Heart left ventricle (tissue), 16 donors: ENCODE results near the gene CYP2C8. TPM values are rescaled to one million over a fixed set of nuclear protein-coding genes. Genes with fewer than 3 reads are reported as not detected.

Source experiments
- ATAC-seq, 4 donors: fragments of 200-7000 bp; cut with Tn5 transposase; one replicate each; pipeline ENCODE4 v1.9.1; 2020 to 2022; ENCODE audit warnings: moderate library complexity in 4 of 4, mild to moderate bottlenecking in 3 of 4, moderate number of reproducible peaks in 1 of 4
- DNase-seq, 5 donors: peaks; one replicate each; pipeline ENCODE4 v3.0.0-alpha.2; 2020
- H3K27ac ChIP-seq, 12 donors: fragments of 200-600 bp; sonication (generic) in 4 of 12; one replicate each; pipeline versions ENCODE4 v1.5.0 to v1.8.0; 2016 to 2022; ENCODE audit warnings: mild to moderate bottlenecking in 2 of 12
- H3K27me3 ChIP-seq, 9 donors: fragments of 200-600 bp; sonication (generic) in 2 of 9; one replicate each; pipeline versions ENCODE4 v1.5.1 to v1.8.0; 2016 to 2022; ENCODE audit warnings: mild to moderate bottlenecking in 3 of 9
- H3K36me3 ChIP-seq, 9 donors: fragments of 200-600 bp; sonication (generic) in 2 of 9; one replicate each; pipeline versions ENCODE4 v1.5.0 to v1.8.0; 2018 to 2022; ENCODE audit warnings: mild to moderate bottlenecking in 2 of 9
- H3K4me1 ChIP-seq, 12 donors: fragments of 200-600 bp; sonication (generic) in 4 of 12; one replicate each; pipeline versions ENCODE4 v1.5.0 to v1.8.0; 2016 to 2022; ENCODE audit warnings: mild to moderate bottlenecking in 3 of 12
- H3K4me3 ChIP-seq, 12 donors: fragments of 200-600 bp; sonication (generic) in 4 of 12; one replicate each; pipeline versions ENCODE4 v1.5.0 to v1.8.0; 2017 to 2022; ENCODE audit warnings: mild to moderate bottlenecking in 9 of 12, moderate library complexity in 4 of 12
- H3K9me3 ChIP-seq, 12 donors: fragments of 200-600 bp; sonication (generic) in 4 of 12; one replicate each; pipeline versions ENCODE4 v1.5.0 to v1.8.0; 2016 to 2022; ENCODE audit warnings: mild to moderate bottlenecking in 1 of 12
- CTCF ChIP-seq, 12 donors: fragments of 200-600 bp; sonication (generic) in 4 of 12; IDR thresholded peaks; one replicate each; pipeline versions ENCODE4 v1.5.0 to v1.8.0; 2018 to 2022; ENCODE audit warnings: antibody characterized with exemption in 12 of 12, mild to moderate bottlenecking in 5 of 12
- POLR2A ChIP-seq, 2 donors: fragments of 450-650 bp; IDR thresholded peaks; one replicate each; pipeline ENCODE4 v1.6.1; 2017; ENCODE audit warnings: antibody characterized with exemption in 2 of 2, mild to moderate bottlenecking in 2 of 2, moderate library complexity in 2 of 2
- WGBS, 4 donors: extraction: QIAGEN DNeasy Blood & Tissue Kit in 2 of 4; methylation state at CpG; one replicate each; pipeline versions ENCODE4 v1.1.5 to v1.1.7; 2013 to 2018; 5-methylcytosine and 5-hydroxymethylcytosine counted together
- intact Hi-C, 10 donors: fragments of 100-400 bp; cut with DNase I; formaldehyde crosslinking; loops; one replicate each; pipeline versions ENCODE4 v1.11.1 to v1.14.2; 2022
- polyA plus RNA-seq, 2 donors: library from polyadenylated mRNA; stranded (reverse); fragments of 200-250 nt; gene quantifications; one replicate each; pipeline ENCODE4 v1.2.3, GENCODE V29; 2013
- total RNA-seq, 9 donors: library from RNA; depleted of rRNA in 2 of 9; stranded (reverse); fragments of >200 nt in 2 of 9; fragmentation: NEBNext Ultra II Directional in 3 of 9; extraction: Animal tissue kit (Norgen Biotek cat#: 25700) in 3 of 9; gene quantifications; one replicate each; pipeline versions ENCODE4 v1.1.0 to v1.2.4, GENCODE V29; 2016 to 2023
- donor health status: ischemic (EF 13 %, LVEDD 7.1; RV severe dilation, severe dysfunction).
- donor health status: healthy with polysubstance abuse.
- donor health status: DM: no; HTN: yes; CAD: no.
- donor health status: DM: no; HTN: no; CAD: no.
- donor health status: ischemic (EF 25% LVEDD 6.9; RV normal size, moderate dysfunction).
- donor health status: ischemic (EF 25% LVEDD 5.7; RV mildly dilated, moderate dysfunction).
- donor health status: healthy.
- donor health status: DM: yes; HTN: yes; CAD: no.
- donor health status: ischemic (EF 35%, LVEDD 5.7; RV mildly dilated, moderate dysfunction).
- donor health status: nonischemic (EF 11% LVEDD 7.7; RV severe dilation, severe dysfunction).
- donor health status: DM: yes; HTN: yes; CAD: no.
- donor health status: PGD.
- donor health status: ischemic (EF 29% LVEDD 5.4; RV normal size, mild dysfunction).
- donor health status: nonischemic (EF 23%, LVEDD 6.1; RV moderate dilation, normal function).

The CYP2C8 gene
- total and polyA plus RNA-seq, 11 donors = 0.06 to 0.55 (median 0.14) TPM; not detected in 6

GRCh38 chr10:95031656-95032055 lies 37.6 kb downstream of the CYP2C8 start:
- H3K9me3 ChIP-seq = peaks cover 0 to 2% (median 0%) of the 10 kb centered on the region in 12 donors
- intact Hi-C loops = no loop called here
- H3K27ac ChIP-seq = no peak overlapping the region
- H3K36me3 ChIP-seq = no peaks in the 10 kb centered on the region
- no peak for DNase-seq
- ATAC-seq = no peak
- H3K27me3 ChIP-seq = no peaks in the 10 kb centered on the region
- H3K4me3 ChIP-seq = no peak overlapping the region
- no peaks in the 10 kb centered on the region for H3K4me1 ChIP-seq
- TF ChIP-seq CTCF (IDR thresholded peaks at IDR 0.05) = no peak
- no peak for TF ChIP-seq POLR2A (IDR thresholded peaks at IDR 0.05)

- 75 to 90% (median 80%) methylated on average over 2 of the region's 2 CpGs for WGBS, 4 donors
- H3K9me3 ChIP-seq = peaks cover 0 to 3% (median 0%) of the 10 kb centered on the region in 12 donors
- no peak overlapping the region for H3K4me3 ChIP-seq
- DNase-seq (no peak), ATAC-seq (no peak)
- H3K4me1 ChIP-seq = no peaks in the 10 kb centered on the region
- TF ChIP-seq CTCF (IDR thresholded peaks at IDR 0.05) = no peak
- no peak for TF ChIP-seq POLR2A (IDR thresholded peaks at IDR 0.05)
- no peak overlapping the region for H3K27ac ChIP-seq
- intact Hi-C loops = no loop called here
- H3K36me3 ChIP-seq = no peaks in the 10 kb centered on the region
- no peaks in the 10 kb centered on the region for H3K27me3 ChIP-seq
Observed at GRCh38 chr10:95026461-95026860, 42.8 kb downstream of the CYP2C8 start.

GRCh38 chr10:94997741-94998174 lies 71.5 kb downstream of the CYP2C8 start:
- H3K4me3 ChIP-seq = peak overlapping the region in 1 of 12 donors; percentile 18
- no peak for TF ChIP-seq CTCF (IDR thresholded peaks at IDR 0.05)
- TF ChIP-seq POLR2A (IDR thresholded peaks at IDR 0.05) = no peak
- H3K27me3 ChIP-seq = peaks cover 0 to 3% (median 0%) of the 10 kb centered on the region in 9 donors
- H3K9me3 ChIP-seq = no peaks in the 10 kb centered on the region
- 32 to 44% (median 37%) methylated on average over 6 of the region's 6 CpGs for whole genome bisulfite sequencing, 4 donors
- intact Hi-C loops = no loop called here
- DNase-seq (no peak), ATAC-seq (no peak)
- H3K27ac ChIP-seq = peak overlapping the region in 1 of 12 donors; percentile 59
- no peaks in the 10 kb centered on the region for H3K4me1 ChIP-seq
- no peaks in the 10 kb centered on the region for H3K36me3 ChIP-seq

- Histone ChIP-seq H3K27me3 (no peaks in the 10 kb centered on the region), H3K4me1 (no peaks in the 10 kb centered on the region), H3K36me3 (no peaks in the 10 kb centered on the region), H3K9me3 (peaks cover 0 to 23% (median 14%) of the 10 kb centered on the region in 12 donors), H3K4me3 (no peak overlapping the region), H3K27ac (no peak overlapping the region)
- ATAC-seq = no peak
- intact Hi-C loops = no loop called here
- DNase-seq = no peak
- WGBS, 4 donors = 74 to 88% (median 82%) methylated on average over 4 of the region's 4 CpGs
- TF ChIP-seq CTCF (IDR thresholded peaks at IDR 0.05) (no peak), POLR2A (IDR thresholded peaks at IDR 0.05) (no peak)
Observed at GRCh38 chr10:94992811-94993210, 76.5 kb downstream of the CYP2C8 start.
